Measurements from ENCODE around the gene LIPA.
"Not testable (repeated sequence)": the region's sequence is repeated elsewhere in the genome, so short reads cannot be mapped to it uniquely, and the experiment has no call there.

Gene LIPA

GRCh38 chr10:89251409-89252224 is at the start of gene LIPA:
Gene LIPA (minus strand): TSS chr10:89251775. CDS start chr10:89247648, 4,127 bp downstream.
- peak; percentile 99 for FAIRE-seq

GRCh38 chr10:89301232-89301631 is 49.7 kb upstream of the LIPA start:
- FAIRE-seq: peak; percentile 51

GRCh38 chr10:89299031-89299430 is 47.5 kb upstream of the LIPA start:
- FAIRE-seq: no peak

- FAIRE-seq: no peak
These were observed 46.2 kb upstream of the LIPA start for GRCh38 chr10:89297791-89298190.

- FAIRE-seq: no peak
These were observed 45.8 kb upstream of the LIPA start for GRCh38 chr10:89297356-89297755.

- no peak for FAIRE-seq
These were observed 44.7 kb upstream of the LIPA start for GRCh38 chr10:89296220-89296648.

- no peak for FAIRE-seq
These were observed 44.0 kb upstream of the LIPA start for GRCh38 chr10:89295597-89295996.

- no peak for FAIRE-seq
These were observed 43.2 kb upstream of the LIPA start for GRCh38 chr10:89294721-89295239.

- not testable (repeated sequence) for FAIRE-seq
These were observed 33.7 kb upstream of the LIPA start for GRCh38 chr10:89285303-89285702.

GRCh38 chr10:89284711-89285110 is 33.1 kb upstream of the LIPA start:
- not testable (repeated sequence) for FAIRE-seq

- FAIRE-seq: peak; percentile 98
These were observed 32.4 kb upstream of the LIPA start for GRCh38 chr10:89283936-89284475.

- FAIRE-seq: no peak
These were observed 31.7 kb upstream of the LIPA start for GRCh38 chr10:89283025-89283935.

GRCh38 chr10:89281606-89282395 is 30.2 kb upstream of the LIPA start:
- peak; percentile 71 for FAIRE-seq

- FAIRE-seq: no peak
These were observed 28.9 kb upstream of the LIPA start for GRCh38 chr10:89280508-89280907.

GRCh38 chr10:89279421-89279869 is 27.9 kb upstream of the LIPA start:
- no peak for FAIRE-seq

- no peak for FAIRE-seq
These were observed 27.4 kb upstream of the LIPA start for GRCh38 chr10:89278900-89279392.

GRCh38 chr10:89278034-89278535 is 26.5 kb upstream of the LIPA start:
- peak; percentile 78 for FAIRE-seq

GRCh38 chr10:89275383-89275782 is 23.8 kb upstream of the LIPA start:
- FAIRE-seq: no peak

GRCh38 chr10:89274928-89275327 is 23.4 kb upstream of the LIPA start:
- FAIRE-seq: no peak

GRCh38 chr10:89273680-89274079 is 22.1 kb upstream of the LIPA start:
- FAIRE-seq: no peak

- FAIRE-seq: no peak
These were observed 20.0 kb upstream of the LIPA start for GRCh38 chr10:89271532-89271931.

GRCh38 chr10:89270153-89270483 is 18.5 kb upstream of the LIPA start:
- no peak for FAIRE-seq
